Adrenal gland (tissue), 5 donors: ENCODE results near the gene TMEM9B.

Experiments
- CTCF ChIP-seq, 6 experiments: fragments of 450-650 bp in 4 of 6; fragments of 200-600 bp in 2 of 6; sonication (generic) in 1 of 6; IDR thresholded peaks; 1 replicate in 5 of 6; 2 replicates in 1 of 6; pipeline versions ENCODE4 v1.5.1 to v1.8.0; 2016 to 2021; ENCODE audit warnings: antibody characterized with exemption in 6 of 6, mild to moderate bottlenecking in 2 of 6, moderate library complexity in 1 of 6
- POLR2A ChIP-seq, 2 donors: fragments of 450-650 bp; IDR thresholded peaks; one replicate each; pipeline ENCODE4 v1.6.1; 2017; ENCODE audit warnings: antibody characterized with exemption in 2 of 2, mild to moderate bottlenecking in 2 of 2, moderate library complexity in 1 of 2
- donor health status: DM: no; HTN: no; CAD: no.

- TF ChIP-seq CTCF (IDR thresholded peaks at IDR 0.05) (no peak), POLR2A (IDR thresholded peaks at IDR 0.05) (no peak)
These were observed 26.6 kb downstream of the TMEM9B start for GRCh38 chr11:8937659-8938058.
